ENCODE measurements around the gene CAMKK2.
"Not testable (repeated sequence)": the region's sequence is repeated elsewhere in the genome, so short reads cannot be mapped to it uniquely, and the experiment has no call there.

GRCh38 chr12:121281116-121281515 lies 15.4 kb downstream of the CAMKK2 start:
- TF ChIP-seq CTCF (IDR thresholded peaks at IDR 0.05; ENCODE audit: low read length); EZH2 (IDR thresholded peaks at IDR 0.05; ENCODE audit: borderline replicate concordance, low read length): not testable (repeated sequence)
